ENCODE results near the gene HSP90AB1. TPM values are rescaled to one million over a fixed set of nuclear protein-coding genes. Genes with fewer than 3 reads are reported as not detected.

The HSP90AB1 gene
- total RNA-seq, 2 donors from 2014 or later: 1,019 to 1,822 TPM

- ATAC-seq (replicated peaks): no peak
- Mint-ChIP-seq H3K9me3 (no peaks in the 10 kb centered on the region), H3K27me3 (no peaks in the 10 kb centered on the region), H3K4me3 (peak overlapping the region; percentile 92), H3K36me3 (ENCODE audit: low read depth) (peaks cover 85% of the 10 kb centered on the region), H3K27ac (peak overlapping the region; percentile 7), H3K4me1 (peaks cover 32% of the 10 kb centered on the region)
Measured at GRCh38 chr6:44260451-44261297, 13.8 kb downstream of the HSP90AB1 start.

DNA sequence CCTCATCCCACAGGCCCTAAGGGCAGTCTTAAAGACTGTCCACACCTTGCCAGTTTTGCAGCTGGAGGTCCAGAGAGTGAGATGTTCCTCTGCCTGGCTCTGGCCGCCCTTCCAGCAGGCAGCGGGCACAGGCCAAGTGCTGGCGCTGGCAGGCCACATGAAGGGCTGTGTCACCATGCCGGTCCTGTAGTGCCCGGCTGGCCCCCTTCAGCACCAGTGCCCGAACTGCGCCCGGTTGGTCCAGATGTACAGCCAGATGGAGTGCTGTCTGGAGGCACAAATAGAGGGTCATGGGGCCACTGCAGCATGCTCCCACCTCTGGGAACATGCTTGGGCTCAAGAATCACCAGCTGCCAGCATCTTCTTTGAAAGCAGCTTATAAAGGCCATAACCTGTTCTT lies 14.7 kb downstream of the HSP90AB1 start:
- ATAC-seq (replicated peaks): no peak
- H3K9me3 Mint-ChIP-seq: no peaks in the 10 kb centered on the region
- peaks cover 32% of the 10 kb centered on the region for H3K4me1 Mint-ChIP-seq
- peak overlapping the region; percentile 92 for H3K4me3 Mint-ChIP-seq
- H3K27me3 Mint-ChIP-seq: no peaks in the 10 kb centered on the region
- H3K27ac Mint-ChIP-seq: peak overlapping the region; percentile 94
- H3K36me3 Mint-ChIP-seq (ENCODE audit: low read depth): peaks cover 79% of the 10 kb centered on the region

GRCh38 chr6:44262467-44263353 lies 15.8 kb downstream of the HSP90AB1 start:
- Mint-ChIP-seq H3K4me1 (peaks cover 33% of the 10 kb centered on the region), H3K4me3 (peak overlapping the region; percentile 92), H3K36me3 (ENCODE audit: low read depth) (peaks cover 72% of the 10 kb centered on the region), H3K27me3 (no peaks in the 10 kb centered on the region), H3K27ac (peak overlapping the region; percentile 94), H3K9me3 (no peaks in the 10 kb centered on the region)
- ATAC-seq (replicated peaks): no peak

GRCh38 chr6:44263354-44264100 lies 16.6 kb downstream of the HSP90AB1 start:
- Mint-ChIP-seq H3K36me3 (ENCODE audit: low read depth) (peaks cover 64% of the 10 kb centered on the region), H3K4me3 (peak overlapping the region; percentile 92), H3K27me3 (no peaks in the 10 kb centered on the region), H3K27ac (peak overlapping the region; percentile 94), H3K4me1 (peaks cover 25% of the 10 kb centered on the region), H3K9me3 (no peaks in the 10 kb centered on the region)
- ATAC-seq (replicated peaks): peak; percentile 42

DNA sequence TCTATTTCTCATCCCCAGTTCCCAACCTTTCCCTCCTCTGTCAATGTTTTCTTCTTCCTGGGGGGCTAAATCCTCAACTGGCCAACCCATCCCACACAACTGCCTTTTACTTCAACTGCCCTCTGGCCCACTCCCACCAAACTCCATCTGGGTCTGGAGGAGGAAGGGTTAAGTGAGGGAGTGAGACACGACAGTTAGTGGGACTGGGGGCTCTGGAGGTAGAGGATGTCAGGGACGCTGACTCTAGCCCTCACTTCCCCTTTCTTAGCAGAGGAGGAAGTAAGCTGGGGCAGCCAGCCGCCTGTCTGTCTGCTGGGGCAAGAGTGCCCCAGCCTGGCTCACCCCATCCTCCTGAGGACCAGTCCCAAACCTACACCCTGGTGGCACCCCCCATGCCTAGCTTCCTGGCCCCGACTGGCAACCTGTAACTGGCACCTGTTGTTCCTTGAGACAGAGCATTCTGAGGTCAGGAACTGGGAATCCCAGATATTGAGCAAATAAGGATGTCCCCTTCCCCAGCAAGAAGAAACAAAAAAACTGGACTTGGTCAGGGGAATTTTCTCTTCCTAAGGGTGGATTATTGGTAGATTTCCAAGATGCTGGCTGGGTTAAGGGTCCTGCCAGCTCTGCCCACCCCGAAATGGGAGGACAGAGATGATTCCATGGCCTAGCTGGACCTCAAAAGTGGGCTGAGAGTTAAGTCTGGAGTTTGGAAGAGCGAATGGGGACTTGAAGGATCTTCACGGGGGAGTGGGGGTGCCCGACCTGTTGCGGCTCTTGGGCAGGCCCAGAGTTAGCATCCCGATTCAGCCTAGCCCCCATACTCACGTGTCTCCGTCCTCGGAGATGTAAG lies 17.5 kb downstream of the HSP90AB1 start:
- Mint-ChIP-seq H3K36me3 (ENCODE audit: low read depth) (peaks cover 55% of the 10 kb centered on the region), H3K27ac (peak overlapping the region; percentile 94), H3K27me3 (peaks cover 8% of the 10 kb centered on the region), H3K4me1 (peaks cover 25% of the 10 kb centered on the region), H3K9me3 (no peaks in the 10 kb centered on the region), H3K4me3 (peak overlapping the region; percentile 92)
- ATAC-seq (replicated peaks): peak; percentile 32

DNA sequence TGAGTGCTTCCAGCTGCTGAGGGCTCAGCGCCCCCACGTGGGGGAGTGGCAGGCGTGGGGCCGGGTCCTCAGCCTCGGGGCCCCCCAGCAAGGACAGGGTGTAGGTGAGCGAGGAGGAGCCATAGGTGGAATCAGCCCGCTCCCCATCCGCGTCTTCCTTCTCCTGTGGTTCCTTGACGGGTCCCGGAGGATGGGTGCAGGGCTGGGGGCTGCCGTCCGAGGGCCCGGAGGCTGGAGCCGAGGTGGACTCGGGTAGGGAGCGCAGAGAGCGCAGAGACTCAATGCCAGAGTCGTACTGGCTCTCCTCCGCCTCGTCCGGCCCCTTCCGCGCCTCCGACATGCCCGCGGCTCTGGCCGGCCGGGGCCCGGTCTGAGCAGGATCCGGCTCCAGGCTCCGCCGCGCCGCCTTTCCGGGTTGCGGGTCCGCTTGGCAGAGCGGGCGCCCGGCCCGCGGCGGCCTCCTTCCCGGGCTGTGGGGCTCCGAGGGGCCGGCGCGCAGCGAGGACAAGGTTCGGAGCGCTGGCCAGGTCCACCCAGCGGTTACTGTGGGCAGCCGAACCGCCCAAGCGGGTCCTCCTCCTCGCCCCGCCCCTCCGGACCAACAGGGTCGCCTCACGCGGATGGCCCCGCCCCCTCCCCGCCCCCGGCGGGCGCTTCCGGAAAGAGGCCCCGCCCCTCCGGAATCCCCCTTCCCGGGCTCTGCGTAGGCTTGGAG lies 18.3 kb downstream of the HSP90AB1 start, which contains the start of gene NFKBIE:
TSS of gene NFKBIE (minus strand) at position 545 of the 715 bp plus-strand sequence. CDS start at position 340, 205 bp downstream.
- Mint-ChIP-seq H3K4me3 (peak within 1 kb of the TSS; percentile 92), H3K9me3 (no peaks in the 10 kb centered on the region), H3K4me1 (peaks cover 25% of the 10 kb centered on the region), H3K27ac (peak within 1 kb of the TSS; percentile 94), H3K27me3 (peaks cover 16% of the 10 kb centered on the region), H3K36me3 (ENCODE audit: low read depth) (peaks cover 49% of the 10 kb centered on the region)
- peak; percentile 63 for ATAC-seq (replicated peaks)

DNA sequence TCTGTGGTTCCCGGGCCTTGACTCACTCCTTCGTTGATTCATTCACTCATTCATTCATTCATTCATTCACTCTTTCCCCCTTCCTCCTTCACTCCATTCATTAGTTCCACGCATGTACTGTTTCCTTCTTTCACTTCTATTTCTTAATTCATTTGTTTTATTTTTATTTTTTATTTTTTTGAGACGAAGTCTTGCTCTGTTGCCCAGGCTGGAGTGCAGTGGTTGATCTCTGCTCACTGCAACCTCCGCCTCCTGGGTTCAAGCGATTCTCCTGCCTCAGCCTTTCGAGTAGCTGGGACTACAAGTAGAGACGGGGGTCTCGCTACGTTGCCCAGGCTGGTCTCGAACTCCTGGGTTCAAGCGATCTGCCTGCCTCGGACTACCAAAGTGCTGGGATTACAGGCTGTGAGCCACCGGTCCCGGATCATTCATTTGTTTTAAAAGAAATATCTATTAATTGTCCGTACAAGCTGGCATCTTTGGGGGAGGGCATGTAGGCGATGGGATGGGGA lies 18.9 kb downstream of the HSP90AB1 start:
- Mint-ChIP-seq H3K4me1 (peaks cover 23% of the 10 kb centered on the region), H3K27me3 (peaks cover 16% of the 10 kb centered on the region), H3K9me3 (no peaks in the 10 kb centered on the region), H3K36me3 (ENCODE audit: low read depth) (peaks cover 43% of the 10 kb centered on the region), H3K4me3 (peak overlapping the region; percentile 92), H3K27ac (peak overlapping the region; percentile 84)
- ATAC-seq (replicated peaks): no peak

GRCh38 chr6:44266347-44266746 lies 19.4 kb downstream of the HSP90AB1 start:
- no peaks in the 10 kb centered on the region for H3K9me3 Mint-ChIP-seq

GRCh38 chr6:44267252-44267651 lies 20.4 kb downstream of the HSP90AB1 start:
- H3K9me3 Mint-ChIP-seq: no peaks in the 10 kb centered on the region
- peaks cover 27% of the 10 kb centered on the region for H3K27me3 Mint-ChIP-seq
- peaks cover 18% of the 10 kb centered on the region for H3K4me1 Mint-ChIP-seq
- H3K4me3 Mint-ChIP-seq: no peak overlapping the region
- no peak for ATAC-seq (replicated peaks)
- peaks cover 28% of the 10 kb centered on the region for H3K36me3 Mint-ChIP-seq (ENCODE audit: low read depth)
- H3K27ac Mint-ChIP-seq: peak overlapping the region; percentile 43

More at GRCh38 chr6:44266347-44266746, 19.4 kb downstream of the HSP90AB1 start:
- H3K27ac Mint-ChIP-seq: peak overlapping the region; percentile 84
- peaks cover 37% of the 10 kb centered on the region for H3K36me3 Mint-ChIP-seq (ENCODE audit: low read depth)
- H3K27me3 Mint-ChIP-seq: peaks cover 20% of the 10 kb centered on the region
- ATAC-seq (replicated peaks): peak; percentile 18
- H3K4me3 Mint-ChIP-seq: peak overlapping the region; percentile 92
- peaks cover 18% of the 10 kb centered on the region for H3K4me1 Mint-ChIP-seq

GRCh38 chr6:44268095-44268628 lies 21.3 kb downstream of the HSP90AB1 start:
- no peak overlapping the region for H3K27ac Mint-ChIP-seq
- peaks cover 12% of the 10 kb centered on the region for H3K4me1 Mint-ChIP-seq
- H3K9me3 Mint-ChIP-seq: no peaks in the 10 kb centered on the region
- peaks cover 36% of the 10 kb centered on the region for H3K27me3 Mint-ChIP-seq
- H3K4me3 Mint-ChIP-seq: no peak overlapping the region
- ATAC-seq (replicated peaks): no peak
- peaks cover 19% of the 10 kb centered on the region for H3K36me3 Mint-ChIP-seq (ENCODE audit: low read depth)

DNA sequence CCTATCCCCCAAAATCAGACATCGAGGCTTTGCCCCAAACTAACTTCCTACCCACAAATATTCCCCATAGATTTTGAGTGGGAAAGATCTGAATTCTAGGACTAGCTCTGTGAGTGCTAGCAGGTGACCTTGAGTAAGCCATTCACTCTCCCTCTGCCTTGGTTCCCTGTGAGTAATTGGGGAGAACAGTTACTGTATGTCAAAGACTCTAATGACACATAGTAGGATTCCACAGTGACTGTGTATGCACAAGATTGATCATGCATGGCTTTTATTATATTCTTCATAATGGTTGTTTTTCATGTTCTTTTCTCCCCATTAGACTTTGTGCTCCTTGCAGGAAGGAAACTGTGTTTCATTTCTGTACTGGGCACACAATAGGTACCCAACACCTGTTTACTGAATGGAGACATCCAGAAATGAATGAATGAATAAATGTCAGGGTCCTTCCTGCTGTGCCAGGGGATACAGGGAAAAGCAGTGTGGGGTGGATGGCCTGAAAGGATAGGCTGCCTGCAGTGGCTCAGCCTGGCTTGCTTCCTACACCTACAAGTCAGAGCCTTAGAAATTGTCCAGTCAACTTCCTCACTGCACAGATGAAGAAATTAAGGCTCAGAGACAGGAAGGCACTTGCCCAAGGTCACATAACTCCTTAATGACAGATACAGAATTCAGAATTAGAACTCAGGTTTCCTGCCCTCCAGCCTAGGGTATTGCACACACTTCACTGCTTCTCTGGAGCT lies 22.4 kb downstream of the HSP90AB1 start:
- Mint-ChIP-seq H3K4me1 (peaks cover 12% of the 10 kb centered on the region), H3K36me3 (ENCODE audit: low read depth) (peaks cover 7% of the 10 kb centered on the region), H3K9me3 (no peaks in the 10 kb centered on the region), H3K4me3 (peak overlapping the region; percentile 55), H3K27me3 (peaks cover 44% of the 10 kb centered on the region), H3K27ac (no peak overlapping the region)
- ATAC-seq (replicated peaks): peak; percentile 50
